T-helper 1 cell treated with Interleukin-12 subunit alpha and Interleukin-12 subunit beta and Interleukin-4 antibody, amounts not matched to agents 30 μg/mL and 1 μg/mL, for 36 hours (primary cell): ENCODE measurements around the gene TPM1.

Source experiments
- H3K27ac Mint-ChIP-seq: one replicate; pipeline ENCODE4 v1.8.0; 2021; ENCODE audit warnings: mild to moderate bottlenecking, mixed read lengths
- H3K27me3 Mint-ChIP-seq: one replicate; pipeline ENCODE4 v1.8.0; 2021; ENCODE audit warnings: low read depth, mixed read lengths
- H3K36me3 Mint-ChIP-seq: one replicate; pipeline ENCODE4 v1.8.0; 2021; ENCODE audit warnings: low read depth, mixed read lengths
- H3K4me1 Mint-ChIP-seq: one replicate; pipeline ENCODE4 v1.8.0; 2021; ENCODE audit warnings: low read depth, mixed read lengths
- H3K4me3 Mint-ChIP-seq: one replicate; pipeline ENCODE4 v1.8.0; 2021; ENCODE audit warnings: mild to moderate bottlenecking, moderate library complexity, mixed read lengths
- H3K9me3 Mint-ChIP-seq: one replicate; pipeline ENCODE4 v1.8.0; 2021; ENCODE audit warnings: mixed read lengths

Gene TPM1

GRCh38 chr15:63076714-63077046 is 34.1 kb downstream of the TPM1 start:
- Mint-ChIP-seq H3K27ac (no peak overlapping the region), H3K4me1 (peaks cover 8% of the 10 kb centered on the region), H3K4me3 (no peak overlapping the region), H3K36me3 (no peaks in the 10 kb centered on the region), H3K27me3 (peaks cover 14% of the 10 kb centered on the region), H3K9me3 (no peaks in the 10 kb centered on the region)

GRCh38 chr15:63077952-63078351 is 35.4 kb downstream of the TPM1 start:
- H3K9me3 Mint-ChIP-seq, result no peaks in the 10 kb centered on the region
- no peaks in the 10 kb centered on the region for H3K36me3 Mint-ChIP-seq
- peaks cover 14% of the 10 kb centered on the region for H3K27me3 Mint-ChIP-seq
- H3K4me3 Mint-ChIP-seq, result no peak overlapping the region
- H3K4me1 Mint-ChIP-seq, result peaks cover 8% of the 10 kb centered on the region
- H3K27ac Mint-ChIP-seq, result no peak overlapping the region

- H3K9me3 Mint-ChIP-seq, result no peaks in the 10 kb centered on the region
These were observed 37.5 kb downstream of the TPM1 start for GRCh38 chr15:63079947-63080626.

GRCh38 chr15:63080634-63081250 is 38.2 kb downstream of the TPM1 start:
- H3K9me3 Mint-ChIP-seq, result no peaks in the 10 kb centered on the region
- no peak overlapping the region for H3K27ac Mint-ChIP-seq
- peaks cover 14% of the 10 kb centered on the region for H3K27me3 Mint-ChIP-seq
- no peak overlapping the region for H3K4me3 Mint-ChIP-seq
- peaks cover 3% of the 10 kb centered on the region for H3K4me1 Mint-ChIP-seq
- H3K36me3 Mint-ChIP-seq, result no peaks in the 10 kb centered on the region

More at GRCh38 chr15:63079947-63080626, 37.5 kb downstream of the TPM1 start:
- H3K4me1 Mint-ChIP-seq, result peaks cover 8% of the 10 kb centered on the region
- H3K27me3 Mint-ChIP-seq, result peaks cover 14% of the 10 kb centered on the region
- H3K36me3 Mint-ChIP-seq, result no peaks in the 10 kb centered on the region
- H3K27ac Mint-ChIP-seq, result no peak overlapping the region
- no peak overlapping the region for H3K4me3 Mint-ChIP-seq

DNA sequence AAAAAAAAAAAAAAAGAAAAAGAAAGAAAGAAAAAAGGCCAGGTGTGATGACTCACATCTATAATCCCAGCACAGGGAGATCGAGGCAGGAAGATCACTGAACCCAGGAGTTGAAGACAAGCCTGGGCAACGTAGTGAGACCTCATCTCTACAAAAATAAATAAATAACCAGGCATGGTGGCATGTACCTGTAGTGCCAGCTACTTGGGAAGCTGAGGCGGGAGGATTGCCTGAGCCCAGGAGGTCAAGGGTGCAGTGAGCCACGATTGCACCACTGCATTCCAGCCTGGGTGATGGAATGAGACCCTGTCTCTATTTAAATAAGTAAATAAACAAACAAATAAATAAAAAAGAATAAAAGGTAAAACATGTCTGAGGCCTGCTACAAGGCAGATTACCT is 39.8 kb downstream of the TPM1 start:
- Mint-ChIP-seq H3K9me3 (no peaks in the 10 kb centered on the region), H3K4me1 (no peaks in the 10 kb centered on the region), H3K27ac (no peak overlapping the region), H3K27me3 (peaks cover 14% of the 10 kb centered on the region), H3K36me3 (no peaks in the 10 kb centered on the region), H3K4me3 (no peak overlapping the region)

- no peak overlapping the region for H3K27ac Mint-ChIP-seq
These were observed 40.5 kb downstream of the TPM1 start for GRCh38 chr15:63083044-63083443.

GRCh38 chr15:63083541-63083940 is 41.0 kb downstream of the TPM1 start:
- no peaks in the 10 kb centered on the region for H3K4me1 Mint-ChIP-seq
- H3K36me3 Mint-ChIP-seq, result no peaks in the 10 kb centered on the region
- H3K27me3 Mint-ChIP-seq, result peaks cover 7% of the 10 kb centered on the region
- no peak overlapping the region for H3K4me3 Mint-ChIP-seq
- H3K9me3 Mint-ChIP-seq, result no peaks in the 10 kb centered on the region
- H3K27ac Mint-ChIP-seq, result no peak overlapping the region

More at GRCh38 chr15:63083044-63083443, 40.5 kb downstream of the TPM1 start:
- H3K4me3 Mint-ChIP-seq, result no peak overlapping the region
- H3K4me1 Mint-ChIP-seq, result no peaks in the 10 kb centered on the region
- no peaks in the 10 kb centered on the region for H3K36me3 Mint-ChIP-seq
- peaks cover 11% of the 10 kb centered on the region for H3K27me3 Mint-ChIP-seq
- no peaks in the 10 kb centered on the region for H3K9me3 Mint-ChIP-seq

- Mint-ChIP-seq H3K27me3 (peaks cover 7% of the 10 kb centered on the region), H3K4me3 (no peak overlapping the region), H3K27ac (no peak overlapping the region), H3K36me3 (no peaks in the 10 kb centered on the region), H3K4me1 (no peaks in the 10 kb centered on the region), H3K9me3 (no peaks in the 10 kb centered on the region)
These were observed 42.3 kb downstream of the TPM1 start for GRCh38 chr15:63084806-63085205.

DNA sequence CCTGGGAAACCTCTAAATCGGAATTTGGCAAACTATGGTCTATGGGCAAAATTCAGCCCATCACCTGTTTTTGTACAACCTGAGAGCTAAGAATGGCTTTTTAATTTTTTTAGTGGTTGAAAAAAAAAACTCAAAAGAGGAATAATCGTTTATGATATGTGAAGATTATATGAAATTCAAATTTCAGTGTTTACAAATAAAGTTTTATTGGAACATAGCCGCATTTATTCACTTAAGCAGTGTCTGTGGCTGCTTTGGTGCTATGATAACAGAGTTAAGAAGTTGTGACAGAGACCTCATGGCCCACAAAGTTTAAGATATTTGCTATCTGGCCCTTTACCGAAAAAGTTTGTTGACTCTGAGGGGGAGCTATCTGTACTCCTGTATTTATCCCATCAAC is 42.7 kb downstream of the TPM1 start:
- peaks cover 7% of the 10 kb centered on the region for H3K27me3 Mint-ChIP-seq
- no peaks in the 10 kb centered on the region for H3K4me1 Mint-ChIP-seq
- H3K4me3 Mint-ChIP-seq, result no peak overlapping the region
- no peaks in the 10 kb centered on the region for H3K36me3 Mint-ChIP-seq
- no peak overlapping the region for H3K27ac Mint-ChIP-seq
- no peaks in the 10 kb centered on the region for H3K9me3 Mint-ChIP-seq

DNA sequence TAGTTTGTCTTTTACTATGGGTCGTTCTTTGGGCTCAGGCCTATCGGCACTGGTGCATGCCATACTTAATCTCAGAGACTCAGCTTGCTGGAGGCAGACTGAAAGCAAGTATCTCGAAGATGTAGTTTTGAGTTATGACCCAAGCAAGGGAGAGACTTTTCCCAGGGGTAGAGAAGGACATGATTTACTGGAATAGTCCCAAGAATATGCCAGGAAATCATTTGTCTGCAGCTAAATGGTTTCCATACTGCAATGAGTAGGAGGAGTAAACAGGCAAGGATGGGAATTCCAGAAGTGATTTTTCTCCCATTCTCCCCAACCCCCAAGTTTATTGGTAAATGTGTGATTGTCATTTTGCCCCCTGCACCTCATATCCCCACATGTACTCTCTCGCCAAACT is 43.7 kb downstream of the TPM1 start:
- H3K27me3 Mint-ChIP-seq, result peaks cover 7% of the 10 kb centered on the region
- H3K4me1 Mint-ChIP-seq, result no peaks in the 10 kb centered on the region
- H3K4me3 Mint-ChIP-seq, result no peak overlapping the region
- no peak overlapping the region for H3K27ac Mint-ChIP-seq
- H3K9me3 Mint-ChIP-seq, result no peaks in the 10 kb centered on the region
- H3K36me3 Mint-ChIP-seq, result no peaks in the 10 kb centered on the region

GRCh38 chr15:63086947-63087346 is 44.4 kb downstream of the TPM1 start:
- Mint-ChIP-seq H3K9me3 (no peaks in the 10 kb centered on the region), H3K27me3 (peaks cover 11% of the 10 kb centered on the region), H3K4me3 (no peak overlapping the region), H3K36me3 (no peaks in the 10 kb centered on the region), H3K4me1 (no peaks in the 10 kb centered on the region), H3K27ac (no peak overlapping the region)

DNA sequence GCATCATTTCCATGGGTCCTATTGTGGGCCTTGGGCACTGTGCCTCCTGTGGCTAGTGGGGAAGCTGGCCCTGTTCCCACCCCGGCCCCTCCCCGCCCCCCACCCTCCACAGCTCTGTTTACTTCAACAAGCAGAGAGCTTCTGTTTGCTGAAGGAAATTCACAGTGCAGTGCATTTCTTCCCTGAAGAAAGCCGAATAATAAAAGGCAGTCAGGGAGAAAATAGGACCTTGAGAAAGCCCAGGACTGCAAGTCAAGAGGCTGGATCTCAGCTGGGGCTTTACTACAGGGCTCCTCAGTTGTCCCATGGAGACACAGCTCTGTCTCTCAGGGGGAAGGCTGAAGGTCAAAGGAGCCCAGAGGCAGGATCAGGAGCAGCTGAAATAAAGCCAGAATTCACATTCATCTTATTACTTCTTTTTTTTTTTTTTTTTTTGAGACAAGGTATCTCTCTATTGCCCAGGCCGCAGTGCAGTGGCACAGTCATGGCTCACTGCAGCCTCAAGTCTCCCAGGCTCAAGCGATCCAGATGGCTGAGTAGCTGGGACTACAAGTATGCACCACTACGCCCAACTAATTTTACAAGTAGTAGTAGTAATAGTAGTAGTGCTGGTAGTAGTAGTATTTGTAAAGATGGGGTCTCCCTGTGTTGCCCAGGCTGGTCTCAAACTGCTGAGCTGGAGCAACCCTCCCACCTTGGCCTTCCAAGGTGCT is 46.1 kb downstream of the TPM1 start:
- Mint-ChIP-seq H3K9me3 (no peaks in the 10 kb centered on the region), H3K4me3 (no peak overlapping the region), H3K36me3 (no peaks in the 10 kb centered on the region), H3K27ac (no peak overlapping the region), H3K27me3 (peaks cover 11% of the 10 kb centered on the region), H3K4me1 (no peaks in the 10 kb centered on the region)

DNA sequence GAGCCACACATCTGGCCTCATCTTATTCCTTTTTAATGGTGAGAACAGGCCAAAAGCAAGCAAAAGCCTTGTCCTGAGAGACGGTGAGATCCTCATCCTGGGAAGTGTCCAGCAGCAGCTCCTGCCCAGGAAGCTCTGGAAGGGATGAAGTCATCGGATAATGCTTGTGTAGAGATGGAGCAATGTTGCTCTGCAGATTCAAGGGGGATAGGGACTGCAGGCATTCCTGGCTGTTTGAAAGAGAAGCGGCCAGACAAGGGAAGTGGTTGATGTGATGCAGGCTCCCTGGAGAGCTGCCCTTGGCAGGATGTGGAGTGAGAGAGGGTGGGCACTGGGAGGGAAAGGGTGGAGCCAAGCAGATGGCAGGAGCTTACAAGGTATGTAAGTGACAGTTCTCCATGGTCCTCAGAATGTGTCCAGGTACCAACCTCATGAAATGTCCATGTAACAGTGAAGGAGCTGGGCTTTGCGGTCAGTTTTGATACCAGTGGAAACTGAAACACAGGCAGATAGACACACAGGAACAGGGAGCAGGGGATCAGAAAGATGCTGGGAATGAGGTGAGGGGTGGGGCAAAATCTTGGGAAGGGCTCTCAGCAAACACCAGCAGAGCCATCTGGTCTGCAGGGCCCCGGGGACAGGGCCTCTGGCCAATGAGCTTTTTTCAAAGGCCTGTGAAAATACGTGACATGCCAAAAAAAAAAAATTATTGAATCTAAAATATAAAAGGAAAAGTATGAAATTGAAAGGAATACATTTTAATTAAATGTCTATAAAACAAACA is 46.9 kb downstream of the TPM1 start:
- Mint-ChIP-seq H3K9me3 (no peaks in the 10 kb centered on the region), H3K27me3 (peaks cover 11% of the 10 kb centered on the region), H3K4me1 (no peaks in the 10 kb centered on the region), H3K36me3 (no peaks in the 10 kb centered on the region), H3K4me3 (no peak overlapping the region), H3K27ac (no peak overlapping the region)

- Mint-ChIP-seq H3K27me3 (peaks cover 11% of the 10 kb centered on the region), H3K27ac (no peak overlapping the region), H3K4me1 (no peaks in the 10 kb centered on the region), H3K9me3 (no peaks in the 10 kb centered on the region), H3K4me3 (no peak overlapping the region), H3K36me3 (no peaks in the 10 kb centered on the region)
These were observed 47.9 kb downstream of the TPM1 start for GRCh38 chr15:63090472-63090871.
